Embryonic facial prominence (tissue), 1 donor: ENCODE measurements around the gene ABCA7.

Experiments used
- DNase-seq: peaks from one replicate; pipeline ENCODE4 v3.0.0-alpha.2; 2016; ENCODE audit errors: extremely low spot score

ABCA7 gene

DNA sequence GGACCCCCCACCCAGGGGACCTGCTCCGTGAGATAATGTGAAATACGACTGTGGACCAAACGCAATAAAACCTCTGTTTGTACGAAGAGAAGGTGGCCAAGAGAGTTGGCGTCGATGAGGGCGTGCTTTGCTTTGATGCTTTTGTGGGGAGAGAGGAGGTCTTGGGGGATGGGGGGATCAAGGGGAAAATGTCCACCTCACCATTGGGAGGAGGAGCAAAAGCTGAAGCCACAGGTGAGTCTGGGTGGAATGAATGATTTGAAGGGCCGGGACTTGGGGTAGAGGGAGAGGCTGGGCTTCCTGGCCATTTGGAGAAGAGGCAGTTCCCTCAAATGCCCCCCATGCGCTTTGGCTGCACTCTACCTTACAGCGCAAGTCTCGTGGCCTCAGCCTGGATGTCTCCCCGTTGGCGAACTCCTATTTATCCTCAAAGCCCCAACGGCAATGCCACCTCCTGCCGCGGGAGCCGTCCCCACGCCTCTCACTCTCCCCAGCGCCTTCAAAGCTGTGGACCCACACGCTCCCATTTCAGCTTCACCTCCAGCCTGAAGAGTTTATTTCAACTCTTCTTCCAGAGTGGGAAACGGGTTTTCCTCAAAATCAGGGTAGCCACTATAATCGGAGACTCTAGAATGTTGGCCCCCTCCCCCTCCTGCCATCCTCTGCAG lies 795 bp upstream of the ABCA7 start:
- no peak for DNase-seq

DNA sequence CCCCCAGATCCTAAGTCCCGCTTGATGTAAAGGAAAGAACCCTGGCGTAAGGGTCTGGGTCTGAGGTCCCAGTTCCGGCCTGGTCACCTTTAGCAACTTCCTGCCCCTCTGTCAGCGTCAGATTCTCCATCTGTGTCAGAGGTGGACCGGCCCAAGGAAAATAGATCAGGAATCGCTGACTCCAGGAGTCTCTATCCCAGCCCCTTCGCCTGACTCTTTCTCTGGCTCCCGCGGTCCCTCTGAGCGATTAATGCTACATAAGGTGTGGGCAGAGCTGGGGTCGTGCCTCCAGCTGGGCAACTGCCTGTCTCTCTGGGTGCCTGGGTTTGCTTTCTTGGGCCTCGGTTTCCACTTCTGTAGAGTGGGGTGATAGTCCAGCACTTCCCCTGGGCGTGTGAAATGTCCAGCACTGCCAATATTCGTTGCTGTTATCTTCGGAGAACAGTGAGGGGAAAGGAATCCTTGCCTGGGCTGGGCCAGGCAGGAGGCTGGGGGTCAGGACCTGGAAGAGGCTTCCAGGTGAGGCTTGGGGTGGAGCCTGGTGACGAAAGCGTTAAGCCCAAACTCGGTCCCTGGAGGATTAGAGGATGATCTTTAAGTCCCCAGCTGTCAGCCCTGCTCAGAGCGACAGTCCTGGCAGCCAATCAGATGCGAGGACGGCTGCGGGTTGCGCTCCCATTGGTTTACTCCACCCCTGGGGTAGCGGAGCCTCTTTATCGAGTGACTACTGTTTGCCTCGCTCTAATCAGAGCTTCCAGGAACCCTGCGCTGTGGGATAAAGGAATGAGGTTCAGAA lies 767 bp downstream of the ABCA7 start:
- peak; percentile 72 for DNase-seq

DNA sequence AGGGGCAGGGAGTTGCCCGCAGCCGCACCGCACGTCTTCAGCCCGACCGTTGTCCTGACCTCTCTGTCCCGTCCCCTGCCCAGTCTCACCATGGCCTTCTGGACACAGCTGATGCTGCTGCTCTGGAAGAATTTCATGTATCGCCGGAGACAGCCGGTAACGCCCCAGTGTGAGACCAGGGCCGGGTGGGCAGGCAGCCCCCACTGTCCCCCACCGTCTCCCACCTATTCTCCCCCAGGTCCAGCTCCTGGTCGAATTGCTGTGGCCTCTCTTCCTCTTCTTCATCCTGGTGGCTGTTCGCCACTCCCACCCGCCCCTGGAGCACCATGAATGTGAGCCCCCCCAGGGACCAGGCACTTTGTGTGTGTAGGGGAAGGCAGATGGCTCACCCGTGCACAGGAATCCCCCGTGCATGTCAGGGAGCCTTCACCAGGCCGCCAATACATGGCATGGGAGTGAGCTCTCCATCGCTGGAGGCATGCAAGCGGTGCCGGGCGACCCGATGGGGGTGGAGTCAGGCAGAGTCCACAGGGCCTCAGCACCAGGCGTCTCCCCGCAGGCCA lies 1.4 kb downstream of the ABCA7 start:
- DNase-seq, result no peak

DNA sequence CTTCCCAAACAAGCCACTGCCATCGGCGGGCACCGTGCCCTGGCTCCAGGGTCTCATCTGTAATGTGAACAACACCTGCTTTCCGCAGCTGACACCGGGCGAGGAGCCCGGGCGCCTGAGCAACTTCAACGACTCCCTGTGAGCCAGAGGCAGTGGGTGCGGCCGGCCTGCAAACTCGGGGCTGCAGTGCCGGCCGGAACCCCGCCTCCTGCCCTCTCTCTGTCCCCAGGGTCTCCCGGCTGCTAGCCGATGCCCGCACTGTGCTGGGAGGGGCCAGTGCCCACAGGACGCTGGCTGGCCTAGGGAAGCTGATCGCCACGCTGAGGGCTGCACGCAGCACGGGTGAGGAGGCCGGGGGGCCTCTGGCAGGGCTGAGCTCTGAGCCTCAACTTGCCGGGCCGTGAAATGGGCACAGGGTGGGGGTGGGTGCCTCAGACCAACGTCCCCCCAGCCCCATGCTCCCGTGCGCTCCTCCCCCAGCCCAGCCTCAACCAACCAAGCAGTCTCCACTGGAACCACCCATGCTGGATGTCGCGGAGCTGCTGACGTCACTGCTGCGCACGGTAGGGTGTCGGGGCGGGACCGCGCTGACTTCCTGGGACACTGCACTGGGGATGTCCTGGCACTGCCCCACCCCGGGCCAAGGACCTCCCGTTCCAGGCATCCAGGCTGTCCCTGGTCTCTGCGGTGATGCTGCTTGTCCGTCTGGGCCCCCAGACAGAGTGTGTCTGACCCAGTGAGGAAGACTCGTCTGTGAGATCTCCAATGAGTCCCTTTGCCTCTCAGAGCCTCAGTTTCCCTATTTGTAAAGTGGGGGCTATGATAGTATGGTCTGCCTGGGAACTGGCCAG lies 2.2 kb downstream of the ABCA7 start:
- no peak for DNase-seq

DNA sequence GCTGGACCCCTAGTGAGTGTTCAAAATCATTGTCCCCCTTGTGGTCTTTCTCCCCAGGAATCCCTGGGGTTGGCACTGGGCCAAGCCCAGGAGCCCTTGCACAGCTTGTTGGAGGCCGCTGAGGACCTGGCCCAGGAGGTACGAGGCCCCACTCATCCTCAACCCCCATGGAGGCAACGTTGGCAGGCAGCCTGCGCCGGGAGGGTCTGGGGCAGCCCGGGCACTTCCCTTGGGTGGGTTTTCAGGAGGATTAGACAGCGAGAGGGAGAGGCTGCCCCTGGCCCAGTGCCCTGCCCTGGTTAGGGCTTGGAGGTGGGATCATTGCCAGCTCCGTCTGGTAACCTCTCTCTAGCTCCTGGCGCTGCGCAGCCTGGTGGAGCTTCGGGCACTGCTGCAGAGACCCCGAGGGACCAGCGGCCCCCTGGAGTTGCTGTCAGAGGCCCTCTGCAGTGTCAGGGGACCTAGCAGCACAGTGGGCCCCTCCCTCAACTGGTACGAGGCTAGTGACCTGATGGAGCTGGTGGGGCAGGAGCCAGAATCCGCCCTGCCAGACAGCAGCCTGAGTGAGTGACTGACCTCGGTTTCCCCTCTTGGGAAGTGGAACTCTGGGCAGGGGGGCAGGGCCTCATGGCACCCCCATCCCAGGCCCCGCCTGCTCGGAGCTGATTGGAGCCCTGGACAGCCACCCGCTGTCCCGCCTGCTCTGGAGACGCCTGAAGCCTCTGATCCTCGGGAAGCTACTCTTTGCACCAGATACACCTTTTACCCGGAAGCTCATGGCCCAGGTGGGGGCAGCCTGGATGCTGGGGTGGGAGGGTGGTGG lies 3.0 kb downstream of the ABCA7 start:
- DNase-seq, result no peak

DNA sequence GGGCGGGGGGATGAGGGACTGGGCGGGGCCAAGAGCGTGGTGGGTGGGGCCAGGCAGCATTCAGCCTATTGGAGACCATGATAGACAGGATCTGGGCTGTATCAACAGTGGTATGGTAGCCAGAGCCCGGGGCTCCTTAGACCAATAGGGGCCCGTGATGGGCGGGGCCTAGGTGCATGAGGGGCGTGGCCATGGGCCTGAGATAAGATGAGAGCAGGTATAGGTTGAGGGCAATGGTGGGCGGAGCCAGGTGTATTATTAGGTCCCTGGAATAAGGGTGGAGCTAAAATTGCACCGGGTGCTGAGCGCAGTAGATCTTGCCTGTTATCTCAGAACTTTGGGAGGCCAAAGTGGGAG lies 5.3 kb downstream of the ABCA7 start:
- no peak for DNase-seq

DNA sequence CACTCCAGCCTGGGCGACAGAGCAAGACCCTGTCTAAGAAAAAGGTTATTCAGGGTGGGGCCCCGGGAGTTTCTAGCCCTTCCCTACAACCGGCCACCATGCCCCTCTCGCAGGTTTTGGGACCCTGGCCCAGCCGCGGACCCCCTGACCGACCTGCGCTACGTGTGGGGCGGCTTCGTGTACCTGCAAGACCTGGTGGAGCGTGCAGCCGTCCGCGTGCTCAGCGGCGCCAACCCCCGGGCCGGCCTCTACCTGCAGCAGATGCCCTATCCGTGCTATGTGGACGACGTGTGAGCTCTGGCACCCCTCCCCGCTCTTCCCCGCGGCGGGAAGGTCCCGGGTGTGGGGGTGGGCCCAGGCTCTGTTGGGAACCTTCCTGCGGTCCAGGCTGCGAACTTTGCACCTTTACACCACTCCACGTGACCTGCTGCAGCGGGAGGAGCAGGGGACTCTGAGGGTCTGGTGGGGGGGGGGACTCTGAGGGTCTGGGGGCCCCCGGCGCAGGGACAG lies 6.3 kb downstream of the ABCA7 start:
- no peak for DNase-seq

DNA sequence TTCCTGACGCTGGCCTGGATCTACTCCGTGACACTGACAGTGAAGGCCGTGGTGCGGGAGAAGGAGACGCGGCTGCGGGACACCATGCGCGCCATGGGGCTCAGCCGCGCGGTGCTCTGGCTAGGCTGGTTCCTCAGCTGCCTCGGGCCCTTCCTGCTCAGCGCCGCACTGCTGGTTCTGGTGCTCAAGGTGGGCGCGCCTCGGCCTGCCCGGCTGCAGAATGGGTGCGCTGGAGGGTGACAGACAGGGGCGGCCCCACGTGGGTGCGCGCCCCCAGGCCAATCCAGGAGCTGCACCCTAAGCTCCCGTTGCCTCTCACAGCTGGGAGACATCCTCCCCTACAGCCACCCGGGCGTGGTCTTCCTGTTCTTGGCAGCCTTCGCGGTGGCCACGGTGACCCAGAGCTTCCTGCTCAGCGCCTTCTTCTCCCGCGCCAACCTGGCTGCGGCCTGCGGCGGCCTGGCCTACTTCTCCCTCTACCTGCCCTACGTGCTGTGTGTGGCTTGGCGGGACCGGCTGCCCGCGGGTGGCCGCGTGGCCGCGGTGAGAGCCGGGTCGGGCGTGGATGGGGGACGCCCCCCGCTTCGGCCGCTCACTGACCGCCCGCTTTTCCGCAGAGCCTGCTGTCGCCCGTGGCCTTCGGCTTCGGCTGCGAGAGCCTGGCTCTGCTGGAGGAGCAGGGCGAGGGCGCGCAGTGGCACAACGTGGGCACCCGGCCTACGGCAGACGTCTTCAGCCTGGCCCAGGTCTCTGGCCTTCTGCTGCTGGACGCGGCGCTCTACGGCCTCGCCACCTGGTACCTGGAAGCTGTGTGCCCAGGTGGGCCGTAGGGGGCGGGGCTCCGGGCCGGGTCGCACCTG lies 7.2 kb downstream of the ABCA7 start:
- no peak for DNase-seq

DNA sequence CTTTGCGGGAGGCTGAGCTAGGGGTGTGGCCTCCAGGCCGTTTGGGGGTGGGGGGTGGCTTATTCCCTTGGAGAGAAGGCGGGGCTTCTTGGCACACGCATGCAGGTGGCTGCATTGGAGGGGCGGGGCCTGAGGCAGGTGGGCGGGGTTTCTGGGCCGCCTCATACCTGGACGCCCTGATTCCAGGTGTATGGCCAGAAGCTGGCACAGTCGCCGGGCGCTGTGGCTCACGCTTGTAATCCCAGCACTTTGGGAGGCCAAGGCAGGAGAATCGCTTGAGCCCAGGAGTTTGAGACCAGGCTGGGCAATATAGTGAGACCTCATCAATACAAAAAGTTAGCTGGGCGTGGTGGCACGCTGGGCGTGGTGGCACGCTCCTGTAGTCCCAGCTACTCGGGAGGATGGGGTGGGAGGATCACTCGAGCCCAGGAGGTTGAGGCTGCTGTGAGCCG lies 7.8 kb downstream of the ABCA7 start:
- DNase-seq, result no peak

DNA sequence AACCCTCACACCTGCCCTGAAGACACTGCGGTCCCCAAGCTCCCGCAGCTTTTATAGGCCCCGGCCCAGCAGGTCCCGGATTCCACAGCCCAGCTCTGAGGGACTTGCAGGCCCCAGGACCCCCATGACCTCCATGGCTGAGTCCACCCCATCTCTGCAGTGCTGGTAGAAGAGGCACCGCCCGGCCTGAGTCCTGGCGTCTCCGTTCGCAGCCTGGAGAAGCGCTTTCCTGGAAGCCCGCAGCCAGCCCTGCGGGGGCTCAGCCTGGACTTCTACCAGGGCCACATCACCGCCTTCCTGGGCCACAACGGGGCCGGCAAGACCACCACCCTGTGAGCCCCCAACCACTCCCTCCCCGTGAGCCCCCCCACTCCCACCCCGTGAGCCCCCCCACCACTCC lies 9.2 kb downstream of the ABCA7 start:
- DNase-seq, result no peak

DNA sequence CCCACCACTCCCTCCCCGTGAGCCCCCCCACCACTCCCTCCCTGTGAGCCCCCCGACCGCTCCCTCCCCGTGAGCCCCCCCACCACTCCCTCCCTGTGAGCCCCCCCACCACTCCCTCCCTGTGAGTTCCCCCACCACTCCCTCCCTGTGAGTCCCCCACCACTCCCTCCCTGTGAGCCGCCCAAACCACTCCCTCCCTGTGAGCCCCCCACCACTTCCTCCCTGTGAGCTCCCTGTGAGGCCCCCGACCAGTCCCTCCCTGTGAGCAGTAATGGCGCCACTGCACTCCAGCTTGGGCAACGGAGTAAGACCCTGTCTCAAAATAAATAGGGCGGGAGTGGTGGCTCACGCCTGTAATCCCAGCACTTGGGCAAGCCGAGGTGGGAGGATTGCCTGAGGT lies 9.9 kb downstream of the ABCA7 start:
- DNase-seq, result no peak

DNA sequence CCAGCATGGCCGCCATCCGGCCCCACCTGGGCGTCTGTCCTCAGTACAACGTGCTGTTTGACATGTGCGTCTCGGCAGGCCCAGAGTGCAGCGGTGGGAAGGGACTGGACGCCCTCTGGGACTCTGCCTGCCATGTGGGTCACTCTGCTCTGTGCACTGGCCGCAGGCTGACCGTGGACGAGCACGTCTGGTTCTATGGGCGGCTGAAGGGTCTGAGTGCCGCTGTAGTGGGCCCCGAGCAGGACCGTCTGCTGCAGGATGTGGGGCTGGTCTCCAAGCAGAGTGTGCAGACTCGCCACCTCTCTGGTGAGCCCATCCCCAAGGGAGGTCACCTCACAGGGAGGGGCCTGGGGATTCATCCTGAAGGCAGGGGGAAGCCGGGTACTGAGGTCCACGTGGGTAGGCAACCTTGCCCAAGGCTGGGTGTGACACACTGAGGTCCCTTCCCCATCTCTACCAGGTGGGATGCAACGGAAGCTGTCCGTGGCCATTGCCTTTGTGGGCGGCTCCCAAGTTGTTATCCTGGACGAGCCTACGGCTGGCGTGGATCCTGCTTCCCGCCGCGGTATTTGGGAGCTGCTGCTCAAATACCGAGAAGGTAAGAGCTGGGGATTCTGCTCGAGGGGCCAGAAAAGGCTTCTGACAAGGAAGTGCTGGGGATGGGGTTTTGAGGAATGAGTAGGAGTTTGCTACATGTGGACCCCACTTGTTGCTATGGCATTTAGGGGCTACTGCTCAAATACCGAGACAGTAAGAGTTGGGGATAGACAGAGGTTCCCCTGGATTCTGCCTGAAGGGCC lies 11.3 kb downstream of the ABCA7 start:
- no peak for DNase-seq

DNA sequence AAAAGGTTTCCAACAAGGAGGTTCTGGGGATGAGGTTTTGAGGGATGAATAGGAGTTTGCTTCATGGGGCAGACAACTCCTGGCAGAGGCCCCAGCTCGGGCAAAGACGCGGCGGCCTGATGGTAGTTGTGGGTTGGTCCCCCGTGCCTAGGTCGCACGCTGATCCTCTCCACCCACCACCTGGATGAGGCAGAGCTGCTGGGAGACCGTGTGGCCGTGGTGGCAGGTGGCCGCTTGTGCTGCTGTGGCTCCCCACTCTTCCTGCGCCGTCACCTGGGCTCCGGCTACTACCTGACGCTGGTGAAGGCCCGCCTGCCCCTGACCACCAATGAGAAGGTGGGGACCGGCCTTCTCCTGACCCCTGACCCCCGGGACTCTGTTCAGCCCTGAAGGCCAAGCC lies 11.9 kb downstream of the ABCA7 start:
- no peak for DNase-seq

DNA sequence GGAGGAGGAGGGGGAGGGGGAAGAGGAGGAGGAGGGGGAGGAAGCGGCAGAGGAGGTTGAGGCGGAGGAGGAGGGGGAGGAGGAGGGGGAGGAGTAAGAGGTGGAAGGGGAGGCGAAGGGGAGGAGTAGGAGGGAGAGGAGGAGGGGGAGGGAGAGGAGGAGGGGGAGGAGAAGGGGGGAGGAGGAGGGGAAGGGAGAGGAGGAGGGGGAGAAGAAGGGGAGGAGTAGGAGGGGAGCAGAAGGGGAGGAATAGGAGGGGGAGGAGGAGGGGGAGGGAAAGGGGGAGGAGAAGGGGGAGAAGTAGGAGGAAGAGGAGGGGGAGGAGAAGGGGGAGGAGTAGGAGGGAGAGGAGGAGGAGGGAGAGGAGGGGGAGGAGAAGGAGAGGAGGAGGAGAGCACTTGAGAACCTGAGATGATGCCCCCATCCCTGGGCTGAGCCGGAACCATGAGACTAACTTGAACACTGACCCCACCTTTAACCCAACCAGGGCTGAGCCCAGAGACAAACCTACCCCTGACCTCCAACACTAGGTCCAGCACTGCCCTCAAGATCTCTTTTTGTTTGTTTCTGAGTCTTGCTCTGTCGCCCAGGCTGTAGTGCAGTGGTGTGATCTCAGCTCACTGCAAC lies 12.6 kb downstream of the ABCA7 start:
- no peak for DNase-seq

DNA sequence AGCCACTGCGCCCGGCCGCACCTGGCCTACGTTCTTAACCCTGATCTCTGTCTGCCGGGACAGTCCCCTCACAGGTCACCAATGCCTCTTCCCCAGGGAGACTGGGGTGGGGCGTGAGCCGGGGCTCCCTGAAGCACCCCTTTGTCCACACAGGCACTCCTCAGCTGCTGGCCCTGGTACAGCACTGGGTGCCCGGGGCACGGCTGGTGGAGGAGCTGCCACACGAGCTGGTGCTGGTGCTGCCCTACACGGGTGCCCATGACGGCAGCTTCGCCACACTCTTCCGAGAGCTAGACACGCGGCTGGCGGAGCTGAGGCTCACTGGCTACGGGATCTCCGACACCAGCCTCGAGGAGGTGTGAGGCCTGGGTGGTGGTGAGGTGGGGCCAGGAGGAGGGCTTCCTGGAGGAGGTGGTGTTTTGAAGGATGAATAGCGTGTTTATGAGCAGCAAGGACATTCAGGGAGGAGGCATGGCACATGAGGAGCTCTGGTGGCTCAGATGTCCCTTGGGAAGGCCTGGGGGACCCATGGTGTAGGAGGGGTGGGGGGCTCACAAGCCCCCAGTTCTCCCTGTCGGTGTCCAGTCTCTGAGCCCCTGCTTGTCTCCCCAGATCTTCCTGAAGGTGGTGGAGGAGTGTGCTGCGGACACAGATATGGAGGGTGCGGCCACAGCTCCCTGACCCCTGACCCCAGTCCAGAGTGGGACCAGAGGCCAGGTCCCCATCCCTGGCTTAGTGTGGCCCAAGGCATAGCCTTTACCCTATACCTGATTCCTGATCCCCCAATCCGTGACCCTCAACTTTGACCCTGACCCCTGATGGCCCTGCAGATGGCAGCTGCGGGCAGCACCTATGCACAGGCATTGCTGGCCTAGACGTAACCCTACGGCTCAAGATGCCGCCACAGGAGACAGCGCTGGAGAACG lies 13.5 kb downstream of the ABCA7 start:
- no peak for DNase-seq

DNA sequence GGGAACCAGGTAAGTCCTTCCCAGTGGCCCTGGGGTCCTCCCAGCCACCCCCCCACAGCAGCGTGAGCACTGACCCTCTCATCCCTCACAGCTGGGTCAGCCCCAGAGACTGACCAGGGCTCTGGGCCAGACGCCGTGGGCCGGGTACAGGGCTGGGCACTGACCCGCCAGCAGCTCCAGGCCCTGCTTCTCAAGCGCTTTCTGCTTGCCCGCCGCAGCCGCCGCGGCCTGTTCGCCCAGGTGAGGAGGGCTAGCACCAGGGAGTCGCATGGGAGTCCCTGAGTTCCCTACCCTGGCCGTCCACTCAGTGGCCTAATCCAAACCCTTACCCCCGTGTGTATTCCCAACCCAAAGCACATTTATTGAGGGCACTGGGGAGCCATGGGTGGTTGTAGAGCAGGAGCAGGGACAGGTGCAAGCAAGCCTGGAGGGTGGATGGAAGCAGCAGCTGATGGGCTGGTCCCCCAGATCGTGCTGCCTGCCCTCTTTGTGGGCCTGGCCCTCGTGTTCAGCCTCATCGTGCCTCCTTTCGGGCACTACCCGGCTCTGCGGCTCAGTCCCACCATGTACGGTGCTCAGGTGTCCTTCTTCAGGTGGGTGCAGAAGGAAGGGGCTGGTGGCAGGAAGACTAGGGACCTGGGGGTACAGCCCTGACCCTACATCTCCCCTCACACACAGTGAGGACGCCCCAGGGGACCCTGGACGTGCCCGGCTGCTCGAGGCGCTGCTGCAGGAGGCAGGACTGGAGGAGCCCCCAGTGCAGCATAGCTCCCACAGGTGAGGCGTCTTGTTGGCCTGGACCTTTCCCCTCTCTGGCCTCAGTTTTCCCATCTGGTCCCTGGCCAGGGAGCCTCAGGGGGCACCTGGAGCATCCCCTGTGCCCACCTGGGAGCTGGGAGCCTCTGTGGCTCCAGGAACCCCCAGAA lies 14.5 kb downstream of the ABCA7 start:
- no peak for DNase-seq

DNA sequence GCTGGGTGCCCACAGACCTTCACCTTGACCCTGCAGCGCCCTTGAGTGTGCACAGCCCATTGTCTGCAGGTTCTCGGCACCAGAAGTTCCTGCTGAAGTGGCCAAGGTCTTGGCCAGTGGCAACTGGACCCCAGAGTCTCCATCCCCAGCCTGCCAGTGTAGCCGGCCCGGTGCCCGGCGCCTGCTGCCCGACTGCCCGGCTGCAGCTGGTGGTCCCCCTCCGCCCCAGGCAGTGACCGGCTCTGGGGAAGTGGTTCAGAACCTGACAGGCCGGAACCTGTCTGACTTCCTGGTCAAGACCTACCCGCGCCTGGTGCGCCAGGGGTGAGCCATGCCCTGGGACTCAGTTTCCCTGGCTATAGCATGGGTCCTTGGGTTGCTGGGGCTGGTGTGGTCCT lies 15.1 kb downstream of the ABCA7 start:
- no peak for DNase-seq
